GM21515 (cell line): ENCODE measurements around the gene CCDC127.
"Not testable (repeated sequence)": the region's sequence is repeated elsewhere in the genome, so short reads cannot be mapped to it uniquely, and the experiment has no call there.

Experiments used
- ATAC-seq: cut with Tn5 transposase; IDR thresholded peaks from one replicate; pipeline ENCODE4 v1.9.1; 2021; ENCODE audit not compliant: unreplicated experiment

Gene CCDC127

DNA sequence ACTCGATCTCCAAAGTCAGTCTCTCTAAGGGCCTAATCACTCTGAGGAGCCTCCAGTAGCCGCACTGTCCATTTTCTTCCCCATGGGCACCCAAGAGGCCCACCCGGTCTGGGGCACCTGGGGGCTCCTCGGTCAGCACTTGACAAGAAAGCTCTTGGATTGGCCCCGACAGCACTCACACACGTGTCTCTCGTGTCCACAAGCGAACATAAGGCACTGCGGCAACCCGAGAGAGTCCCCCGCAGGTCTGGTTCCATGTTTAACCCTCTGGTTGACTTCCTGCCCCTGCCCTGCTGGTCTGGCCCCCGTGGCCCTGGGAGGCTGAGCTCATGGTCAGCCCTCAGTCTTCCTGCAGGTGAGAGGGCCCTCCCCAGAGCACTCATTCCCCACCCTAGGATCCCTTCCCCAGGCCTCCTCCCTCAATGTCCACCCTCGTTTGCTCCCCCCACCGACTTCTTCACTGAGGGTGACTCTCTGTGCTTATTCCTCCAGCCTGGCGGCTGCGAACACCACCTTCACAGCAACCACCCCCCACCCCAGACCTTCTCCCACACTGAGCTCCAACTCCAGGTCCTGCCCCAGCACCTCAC lies 43.0 kb downstream of the CCDC127 start:
- no peak for ATAC-seq

DNA sequence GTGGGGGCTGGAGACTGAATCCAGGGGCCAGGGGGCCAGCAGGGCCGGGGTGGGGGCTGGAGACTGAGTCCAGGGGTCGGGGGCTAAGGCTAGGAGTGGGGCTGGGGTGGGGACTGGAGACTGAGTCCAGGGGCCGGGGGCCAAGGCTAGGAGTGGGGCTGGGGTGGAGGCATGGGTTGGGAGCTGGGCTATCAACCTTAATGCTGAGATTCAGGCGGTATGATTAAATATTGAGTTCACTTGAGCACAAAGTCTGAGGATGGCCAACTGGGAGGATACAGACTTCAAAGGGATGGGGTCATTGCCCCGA lies 43.7 kb downstream of the CCDC127 start:
- no peak for ATAC-seq

GRCh38 chr5:173392-174290 lies 44.3 kb downstream of the CCDC127 start:
- no peak for ATAC-seq

DNA sequence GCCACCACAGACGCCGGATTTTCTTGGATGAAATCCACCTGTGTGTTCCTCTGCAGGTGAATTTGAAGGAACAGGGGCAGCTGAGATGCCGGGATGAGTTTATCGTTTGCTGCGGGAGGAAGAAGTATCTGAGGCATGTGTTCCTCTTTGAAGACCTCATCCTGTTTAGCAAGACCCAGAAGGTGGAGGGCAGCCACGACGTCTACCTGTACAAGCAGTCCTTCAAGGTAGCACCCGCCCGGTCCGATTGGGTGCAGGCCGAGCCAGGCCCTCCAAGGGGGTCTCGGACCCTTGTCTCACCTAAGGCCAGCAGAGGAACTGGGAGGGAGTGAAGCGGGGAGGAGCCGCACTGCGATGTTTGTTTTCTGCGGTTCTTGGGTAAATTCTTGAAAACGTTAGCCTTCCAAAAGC lies 45.1 kb downstream of the CCDC127 start:
- ATAC-seq, result no peak

- ATAC-seq, result no peak
Measured at GRCh38 chr5:172421-172820, 45.5 kb downstream of the CCDC127 start.

- ATAC-seq, result no peak
Measured at GRCh38 chr5:171801-172331, 46.1 kb downstream of the CCDC127 start.

DNA sequence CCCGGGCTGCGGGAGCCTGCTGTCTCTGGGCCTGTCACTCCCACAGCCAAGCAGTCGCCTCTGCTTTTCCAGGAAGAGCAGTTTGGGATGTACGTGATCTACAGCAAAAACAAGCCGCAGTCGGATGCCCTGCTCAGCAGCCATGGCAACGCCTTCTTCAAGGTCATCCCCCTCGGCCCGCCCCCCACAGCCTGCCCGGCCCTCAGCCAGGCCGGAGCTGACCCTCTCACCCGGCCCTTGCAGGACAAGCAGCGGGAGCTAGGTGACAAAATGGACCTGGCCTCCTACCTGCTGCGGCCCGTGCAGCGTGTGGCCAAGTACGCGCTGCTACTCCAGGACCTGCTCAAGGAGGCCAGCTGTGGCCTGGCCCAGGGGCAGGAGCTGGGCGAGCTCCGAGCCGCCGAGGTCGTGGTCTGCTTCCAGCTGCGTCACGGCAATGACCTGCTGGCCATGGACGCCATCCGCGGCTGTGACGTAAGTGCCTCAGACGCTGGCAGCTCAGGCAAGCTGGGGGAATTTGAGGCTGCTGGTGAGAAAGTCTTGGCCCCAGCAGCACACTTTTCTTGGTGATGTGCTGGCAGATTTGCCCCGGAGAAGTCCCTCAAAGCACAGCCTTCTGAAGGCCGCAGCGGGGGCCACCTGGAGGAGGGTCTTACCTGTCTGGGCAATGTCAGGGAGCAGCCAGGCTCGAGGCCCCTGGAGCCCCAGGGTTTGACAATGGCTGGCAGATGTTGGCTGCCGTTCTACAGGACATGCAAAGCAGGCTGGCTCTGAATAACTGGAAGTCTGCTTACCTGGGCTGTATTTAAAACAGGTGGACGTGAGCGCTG lies 46.8 kb downstream of the CCDC127 start:
- ATAC-seq, result no peak

- ATAC-seq, result no peak
Measured at GRCh38 chr5:169728-170094, 48.2 kb downstream of the CCDC127 start.

DNA sequence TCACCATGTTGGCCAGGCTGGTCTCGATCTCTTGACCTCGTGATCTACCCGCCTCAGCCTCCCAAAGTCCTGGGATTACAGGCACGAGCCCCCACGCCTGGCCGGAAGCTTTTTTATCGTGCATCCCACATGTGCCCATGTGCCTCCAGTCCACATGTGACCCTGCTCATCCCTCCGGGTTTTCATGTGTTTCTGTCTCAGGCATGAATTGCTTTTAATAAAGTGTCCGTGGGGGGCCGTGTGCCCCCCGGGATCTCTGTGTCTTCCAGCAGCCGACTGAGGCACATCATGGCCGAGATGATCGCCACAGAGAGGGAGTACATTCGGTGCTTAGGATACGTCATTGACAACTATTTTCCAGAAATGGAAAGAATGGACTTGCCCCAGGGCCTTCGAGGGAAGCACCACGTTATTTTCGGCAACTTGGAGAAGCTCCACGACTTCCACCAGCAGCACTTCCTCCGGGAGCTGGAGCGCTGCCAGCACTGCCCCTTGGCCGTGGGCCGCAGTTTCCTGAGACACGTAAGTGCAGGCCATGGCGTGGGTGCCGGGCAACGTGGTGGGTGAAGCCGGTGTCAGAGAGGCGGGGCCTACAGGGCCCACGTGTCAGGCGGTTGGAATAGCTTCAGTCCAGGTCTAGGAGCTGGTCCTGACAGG lies 48.8 kb downstream of the CCDC127 start:
- no peak for ATAC-seq

DNA sequence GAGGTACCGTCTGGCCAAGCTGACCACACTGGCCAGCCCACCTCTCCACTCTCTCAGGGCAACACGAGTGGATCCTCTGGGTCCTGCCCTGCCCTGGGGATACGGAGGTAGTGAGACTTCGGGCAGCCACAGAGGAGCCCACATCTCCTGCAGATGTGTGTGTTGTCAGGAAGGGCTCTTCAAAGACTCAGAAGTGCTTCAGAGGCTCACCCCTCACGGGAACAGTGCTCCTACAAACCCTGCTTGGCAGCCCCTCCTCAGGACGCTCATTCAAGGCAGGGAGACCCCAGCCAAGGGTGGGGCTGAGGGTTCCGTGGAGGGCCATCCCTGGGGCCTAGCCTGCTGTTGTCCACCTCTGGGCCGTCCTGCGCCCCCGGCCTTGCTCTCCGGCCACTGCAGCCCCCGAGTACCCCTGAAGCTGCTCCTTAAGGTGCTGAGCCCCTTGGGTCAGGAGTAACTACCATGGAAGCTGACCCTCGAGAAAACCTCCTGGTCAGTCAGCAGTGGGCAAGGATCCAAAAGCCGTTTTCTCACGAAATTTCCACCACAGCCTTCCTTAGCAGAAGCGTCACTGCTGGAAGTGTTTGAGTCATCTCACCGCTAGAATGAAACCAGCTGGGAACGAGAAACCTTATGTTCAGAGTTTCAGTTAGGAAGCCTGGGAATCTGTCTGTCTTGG lies 49.8 kb downstream of the CCDC127 start:
- no peak for ATAC-seq

DNA sequence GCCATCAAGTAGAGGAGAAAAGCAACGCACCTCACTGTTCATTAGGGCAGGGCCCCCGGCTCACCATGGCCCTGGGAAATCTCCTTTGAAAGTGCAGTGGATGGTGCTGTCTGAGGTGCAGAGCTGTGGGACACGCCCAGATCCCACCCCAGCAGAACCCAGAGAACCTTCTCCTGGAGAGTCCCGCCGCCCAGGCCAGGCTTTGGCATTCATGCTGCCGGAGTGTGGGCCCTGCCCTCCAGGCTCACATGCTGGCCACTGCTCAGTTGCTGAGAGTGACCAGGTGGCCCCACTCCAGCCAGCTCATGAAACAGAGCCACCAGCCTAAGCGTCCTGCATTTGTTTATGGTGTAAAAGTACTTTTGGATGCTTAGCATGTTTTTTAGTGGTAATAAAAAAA lies 50.4 kb downstream of the CCDC127 start:
- no peak for ATAC-seq

DNA sequence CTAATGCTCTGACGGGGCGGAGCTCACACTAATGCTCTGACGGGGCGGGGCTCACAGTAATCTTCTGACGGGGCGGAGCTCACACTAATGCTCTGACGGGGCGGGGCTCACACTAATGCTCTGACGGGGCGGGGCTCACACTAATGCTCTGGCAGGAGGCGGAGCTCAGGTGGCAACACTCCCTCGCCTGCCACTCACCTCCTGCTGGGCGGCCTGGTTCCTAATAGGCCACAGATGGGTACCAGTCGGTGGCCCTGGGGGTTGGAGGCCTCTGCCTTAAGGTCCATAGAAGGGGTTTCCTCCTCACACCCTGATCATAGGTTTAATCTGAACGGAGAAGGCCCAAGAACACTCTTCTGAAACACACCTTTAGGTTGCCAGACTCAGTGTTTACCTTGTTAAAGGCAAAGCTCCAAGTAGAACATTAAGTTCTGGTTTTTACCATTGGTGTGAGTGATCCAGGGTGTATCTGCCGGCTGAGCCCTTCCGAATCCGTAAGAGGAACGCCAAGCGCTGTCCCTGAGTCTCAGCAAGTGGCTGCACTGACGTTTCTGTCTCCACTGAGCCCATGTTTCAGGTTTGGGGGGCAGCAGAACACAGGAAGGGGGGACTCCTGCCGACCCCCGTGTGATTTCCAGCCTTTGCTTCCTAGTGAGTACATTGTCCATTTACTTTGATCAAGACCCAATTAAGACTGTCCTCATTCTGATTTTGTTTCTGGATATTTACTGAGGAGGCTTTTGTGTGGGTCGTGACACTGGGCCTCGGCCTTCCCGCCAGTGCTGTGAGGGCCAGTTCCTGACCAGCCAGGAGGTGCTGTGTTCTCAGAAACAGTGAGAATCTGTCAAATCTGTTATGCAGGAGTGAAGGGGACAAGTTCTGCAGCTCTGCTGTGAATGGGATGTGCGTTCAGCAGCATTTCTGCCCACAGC lies 51.2 kb downstream of the CCDC127 start:
- no peak for ATAC-seq

GRCh38 chr5:164783-165182 lies 53.2 kb downstream of the CCDC127 start:
- ATAC-seq, result not testable (repeated sequence)

GRCh38 chr5:164244-164643 lies 53.7 kb downstream of the CCDC127 start:
- ATAC-seq, result no peak

DNA sequence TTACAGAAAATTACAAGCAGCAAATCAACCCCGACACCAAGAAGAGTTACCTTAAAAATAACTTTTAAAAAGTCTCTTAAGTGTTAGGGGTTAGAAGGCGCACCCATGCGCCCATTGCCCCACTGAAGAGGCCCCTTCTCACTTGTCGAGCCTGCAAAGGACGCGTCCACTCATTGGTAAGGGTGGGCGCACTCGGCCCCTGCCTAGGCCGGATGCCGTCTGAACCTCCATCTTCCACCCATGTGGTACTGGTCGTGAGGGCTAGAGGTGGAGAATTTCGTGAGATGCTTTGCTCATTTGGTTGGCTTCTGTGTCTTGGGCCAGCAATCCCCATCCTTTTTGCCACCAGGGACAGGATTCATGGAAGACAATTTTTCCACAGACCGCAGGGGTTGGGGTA lies 54.1 kb downstream of the CCDC127 start:
- ATAC-seq, result no peak

GRCh38 chr5:163338-163620 lies 54.7 kb downstream of the CCDC127 start:
- no peak for ATAC-seq

GRCh38 chr5:162565-163337 lies 55.2 kb downstream of the CCDC127 start:
- ATAC-seq, result no peak

- ATAC-seq, result no peak
Measured at GRCh38 chr5:162190-162564, 55.8 kb downstream of the CCDC127 start.

- ATAC-seq, result no peak
Measured at GRCh38 chr5:161803-162110, 56.2 kb downstream of the CCDC127 start.
